HepG2 (cell line): ENCODE results near the gene MGST2. TPM values are rescaled to one million over a fixed set of nuclear protein-coding genes. Genes with fewer than 3 reads are reported as not detected.

ENCODE experiments used
- ARNT2 ChIP-seq: sonication (generic); formaldehyde crosslinking; IDR thresholded peaks from 2 replicates; pipeline ENCODE4 v1.8.0; 2022; ENCODE audit warnings: mild to moderate bottlenecking, low read depth, missing genetic modification reagents, moderate library complexity
- CCDC6 ChIP-seq: sonication (generic); formaldehyde crosslinking; IDR thresholded peaks from 2 replicates; pipeline ENCODE4 v1.8.1; 2022; ENCODE audit warnings: mild to moderate bottlenecking, missing genetic modification reagents, moderate library complexity
- CSRNP1 ChIP-seq: sonication (generic); formaldehyde crosslinking; IDR thresholded peaks from 2 replicates; pipeline ENCODE4 v1.8.1; 2023; ENCODE audit warnings: mild to moderate bottlenecking, missing genetic modification reagents
- FOSL2 ChIP-seq: sonication (generic); formaldehyde crosslinking; IDR thresholded peaks from 2 replicates; pipeline ENCODE4 v1.4.0; 2020; ENCODE audit warnings: missing genetic modification reagents
- HDAC1 ChIP-seq: sonication (generic); formaldehyde crosslinking; IDR thresholded peaks from 2 replicates; pipeline ENCODE4 v1.5.1; 2020; ENCODE audit warnings: mild to moderate bottlenecking, missing genetic modification reagents
- MEF2D ChIP-seq: sonication (generic); formaldehyde crosslinking; IDR thresholded peaks from 2 replicates; pipeline ENCODE4 v1.5.1; 2020; ENCODE audit warnings: mild to moderate bottlenecking, missing genetic modification reagents
- MLX ChIP-seq: IDR thresholded peaks from 2 replicates; pipeline ENCODE4 v1.6.1; 2016
- PAX8 ChIP-seq: sonication (generic); formaldehyde crosslinking; IDR thresholded peaks from 2 replicates; pipeline ENCODE4 v1.8.0; 2022; ENCODE audit warnings: mild to moderate bottlenecking, missing genetic modification reagents, borderline replicate concordance
- POGZ ChIP-seq: sonication (generic); formaldehyde crosslinking; IDR thresholded peaks from 2 replicates; pipeline ENCODE4 v1.4.0; 2020; ENCODE audit warnings: mild to moderate bottlenecking, missing genetic modification reagents
- SAP130 ChIP-seq: IDR thresholded peaks from 2 replicates; pipeline ENCODE4 v1.6.1; 2016; ENCODE audit warnings: low read depth
- SNAPC4 ChIP-seq: sonication (generic); formaldehyde crosslinking; IDR thresholded peaks from 2 replicates; pipeline ENCODE4 v1.4.0; 2020; ENCODE audit warnings: mild to moderate bottlenecking, missing genetic modification reagents
- SPEN ChIP-seq: sonication (generic); formaldehyde crosslinking; IDR thresholded peaks from 2 replicates; pipeline ENCODE4 v1.5.1; 2020; ENCODE audit warnings: low read depth, mild to moderate bottlenecking, missing genetic modification reagents
- SRSF4 ChIP-seq: fragments of 200-400 bp; formaldehyde crosslinking; IDR thresholded peaks from one replicate; pipeline ENCODE4 v1.6.1; 2018; ENCODE audit warnings: mild to moderate bottlenecking, low read depth, low read length, moderate library complexity; ENCODE audit not compliant: poor library complexity, severe bottlenecking
- ZFY ChIP-seq: sonication (generic); formaldehyde crosslinking; IDR thresholded peaks from 2 replicates; pipeline ENCODE4 v1.4.0; 2020; ENCODE audit warnings: missing genetic modification reagents
- ZNF280D ChIP-seq: sonication (generic); formaldehyde crosslinking; IDR thresholded peaks from 2 replicates; pipeline ENCODE4 v1.5.1; 2020; ENCODE audit warnings: mild to moderate bottlenecking, missing genetic modification reagents
- ZNF331 ChIP-seq: sonication (generic); formaldehyde crosslinking; IDR thresholded peaks from 2 replicates; pipeline ENCODE4 v1.4.0; 2020; ENCODE audit warnings: missing genetic modification reagents
- ZNF441 ChIP-seq: sonication (generic); formaldehyde crosslinking; IDR thresholded peaks from 2 replicates; pipeline ENCODE4 v1.7.0; 2021; ENCODE audit warnings: missing genetic modification reagents, borderline replicate concordance
- ZNF556 ChIP-seq: sonication (generic); formaldehyde crosslinking; IDR thresholded peaks from 2 replicates; pipeline ENCODE4 v1.4.0; 2020; ENCODE audit warnings: mild to moderate bottlenecking, missing genetic modification reagents, borderline replicate concordance
- polyA plus RNA-seq, 8 experiments: library from polyadenylated mRNA; depleted of rRNA in 3 of 8; stranded (reverse) in 7 of 8; unstranded in 1 of 8; fragments of >200 nt; fragmentation: Illumina TruSeq in 4 of 8; extraction: Trizol in 4 of 8; gene quantifications; 2 replicates each; pipeline versions ENCODE4 v1.2.1 to v1.2.3, GENCODE V29; 2011 to 2016; ENCODE audit warnings: low read depth in 4 of 8, missing spikeins in 1 of 8, mixed read lengths in 1 of 8; ENCODE audit not compliant: insufficient read depth in 1 of 8
- total RNA-seq, 5 experiments: library from RNA; depleted of rRNA; stranded (reverse); fragments of >200 nt; fragmentation: Illumina TruSeq; extraction: Trizol; gene quantifications; 2 replicates each; pipeline ENCODE4 v1.2.3, GENCODE V29; 2016; ENCODE audit warnings: low read depth in 1 of 5

MGST2 gene
- total and polyA plus RNA-seq, 2 of the 13 experiments (the other 11 are each of a cell fraction or from before 2014, with no cell fraction given): 205 to 416 TPM

GRCh38 chr4:139666735-139667281 lies 1.2 kb downstream of the MGST2 start (continued):
- 0 out of 2 replicates have a peak, but pooled peaks have one; percentile 63 for TF ChIP-seq SNAPC4
- peak; percentile 70 for TF ChIP-seq ZFY (CRISPR knock-in tag)
- TF ChIP-seq CCDC6 (CRISPR knock-in tag): peak; percentile 60; the same call in 1 of the 2 replicates
- TF ChIP-seq ZNF441 (CRISPR knock-in tag): no peak; the same call in 1 of the 2 replicates
- no peak for TF ChIP-seq SRSF4
- TF ChIP-seq CSRNP1: 0 out of 2 replicates have a peak, but pooled peaks have one; percentile 10
- no peak for TF ChIP-seq MEF2D (CRISPR knock-in tag)
- no peak for TF ChIP-seq ZNF556 (CRISPR knock-in tag)
- 0 out of 2 replicates have a peak, but pooled peaks have one; percentile 10 for TF ChIP-seq ZNF331
- 0 out of 2 replicates have a peak, but pooled peaks have one; percentile 2 for TF ChIP-seq FOSL2 (CRISPR knock-in tag)
- TF ChIP-seq HDAC1 (CRISPR knock-in tag): peak; percentile 22; the same call in 1 of the 2 replicates
- TF ChIP-seq PAX8: no peak
- no peak for TF ChIP-seq POGZ (CRISPR knock-in tag)
- TF ChIP-seq SPEN (CRISPR knock-in tag): peak; percentile 16; the same call in 1 of the 2 replicates
- TF ChIP-seq ZNF280D (CRISPR knock-in tag): peak; percentile 18
- peak; percentile 71 for TF ChIP-seq SAP130
- no peak for TF ChIP-seq ARNT2 (CRISPR knock-in tag)
- TF ChIP-seq MLX (CRISPR knock-in tag): 0 out of 2 replicates have a peak, but pooled peaks have one; percentile 8
